HepG2 (cell line): ENCODE data around the gene TLE7. TPM values are rescaled to one million over a fixed set of nuclear protein-coding genes. Genes with fewer than 3 reads are reported as not detected.

Experiments used
- FOXA3 ChIP-seq: IDR thresholded peaks from 2 replicates; pipeline ENCODE4 v1.6.1; 2016; ENCODE audit warnings: missing genetic modification reagents, missing compliant biosample characterization
- GTF2F1 ChIP-seq: fragments of 150-350 bp; IDR thresholded peaks from 2 replicates; pipeline ENCODE4 v1.6.1; 2014; ENCODE audit warnings: low read length
- KDM6A ChIP-seq: IDR thresholded peaks from 2 replicates; pipeline ENCODE4 v1.6.1; 2016; ENCODE audit warnings: low read depth
- NR2F2 ChIP-seq: IDR thresholded peaks from 2 replicates; pipeline ENCODE4 v1.6.1; 2012; ENCODE audit warnings: low read depth, inconsistent platforms, borderline replicate concordance
- PHB2 ChIP-seq: fragments of 450-650 bp; IDR thresholded peaks from 2 replicates; pipeline ENCODE4 v1.6.1; 2018; ENCODE audit not compliant: partially characterized antibody
- PITX1 ChIP-seq: sonication (generic); formaldehyde crosslinking; IDR thresholded peaks from 2 replicates; pipeline ENCODE4 v1.5.1; 2020; ENCODE audit warnings: mild to moderate bottlenecking, missing genetic modification reagents
- SOX5 ChIP-seq: IDR thresholded peaks from 2 replicates; pipeline ENCODE4 v1.6.1; 2016; ENCODE audit warnings: borderline replicate concordance
- STAT5B ChIP-seq: sonication (generic); formaldehyde crosslinking; IDR thresholded peaks from 2 replicates; pipeline ENCODE4 v1.4.0; 2020; ENCODE audit warnings: missing genetic modification reagents
- TCF12 ChIP-seq, 2 experiments: fragments of 450-650 bp in 1 of 2; sonication (generic) in 1 of 2; formaldehyde crosslinking in 1 of 2; IDR thresholded peaks; 2 replicates each; pipeline versions ENCODE4 v1.6.1 to v1.8.0; 2017 to 2022; ENCODE audit warnings: antibody characterized with exemption in 1 of 2, mild to moderate bottlenecking in 1 of 2, missing genetic modification reagents in 1 of 2, moderate library complexity in 1 of 2
- TSC22D2 ChIP-seq: sonication (generic); formaldehyde crosslinking; IDR thresholded peaks from 2 replicates; pipeline ENCODE4 v1.5.1; 2020; ENCODE audit warnings: missing genetic modification reagents, mild to moderate bottlenecking, borderline replicate concordance
- YEATS4 ChIP-seq: sonication (generic); formaldehyde crosslinking; IDR thresholded peaks from 2 replicates; pipeline ENCODE4 v1.4.0; 2020; ENCODE audit warnings: missing genetic modification reagents, borderline replicate concordance
- ZNF331 ChIP-seq: sonication (generic); formaldehyde crosslinking; IDR thresholded peaks from 2 replicates; pipeline ENCODE4 v1.4.0; 2020; ENCODE audit warnings: missing genetic modification reagents
- ZNF569 ChIP-seq: sonication (generic); formaldehyde crosslinking; IDR thresholded peaks from 2 replicates; pipeline ENCODE4 v1.5.0; 2020; ENCODE audit warnings: mild to moderate bottlenecking, missing genetic modification reagents, moderate library complexity, borderline replicate concordance
- ZNF615 ChIP-seq: sonication (generic); formaldehyde crosslinking; IDR thresholded peaks from 2 replicates; pipeline ENCODE4 v1.5.0; 2020; ENCODE audit warnings: mild to moderate bottlenecking, missing genetic modification reagents, borderline replicate concordance
- ZNF660 ChIP-seq: sonication (generic); formaldehyde crosslinking; IDR thresholded peaks from 2 replicates; pipeline ENCODE4 v1.5.1; 2020; ENCODE audit warnings: mild to moderate bottlenecking, low read depth, missing genetic modification reagents, borderline replicate concordance
- ZNF709 ChIP-seq: sonication (generic); formaldehyde crosslinking; IDR thresholded peaks from 2 replicates; pipeline ENCODE4 v1.5.0; 2020; ENCODE audit warnings: mild to moderate bottlenecking, missing genetic modification reagents
- ZNF724P ChIP-seq: sonication (generic); formaldehyde crosslinking; IDR thresholded peaks from 2 replicates; pipeline ENCODE4 v1.8.0; 2022; ENCODE audit warnings: missing genetic modification reagents, borderline replicate concordance
- polyA plus RNA-seq, 8 experiments: library from polyadenylated mRNA; depleted of rRNA in 3 of 8; stranded (reverse) in 7 of 8; unstranded in 1 of 8; fragments of >200 nt; fragmentation: Illumina TruSeq in 4 of 8; extraction: Trizol in 4 of 8; gene quantifications; 2 replicates each; pipeline versions ENCODE4 v1.2.1 to v1.2.3, GENCODE V29; 2011 to 2016; ENCODE audit warnings: low read depth in 4 of 8, missing spikeins in 1 of 8, mixed read lengths in 1 of 8; ENCODE audit not compliant: insufficient read depth in 1 of 8
- total RNA-seq, 5 experiments: library from RNA; depleted of rRNA; stranded (reverse); fragments of >200 nt; fragmentation: Illumina TruSeq; extraction: Trizol; gene quantifications; 2 replicates each; pipeline ENCODE4 v1.2.3, GENCODE V29; 2016; ENCODE audit warnings: low read depth in 1 of 5
- TF ChIP-seq, protein P1 (sequence below): IDR thresholded peaks from 2 replicates; pipeline ENCODE4 v1.4.0; 2020; ENCODE audit warnings: mild to moderate bottlenecking, missing genetic modification reagents
- TF ChIP-seq, protein P2 (sequence below): IDR thresholded peaks from 2 replicates; pipeline ENCODE4 v1.6.1; 2016; ENCODE audit warnings: low read depth, missing genetic modification reagents, missing compliant biosample characterization
- TF ChIP-seq, protein P3 (sequence below): sonication (generic); formaldehyde crosslinking; conservative IDR thresholded peaks from 2 replicates; pipeline ENCODE4 v1.4.0; 2020; ENCODE audit warnings: missing genetic modification reagents

Gene TLE7
- total and polyA plus RNA-seq, 2 of the 13 experiments (the other 11 are each of a cell fraction or from before 2014, with no cell fraction given): not detected

DNA sequence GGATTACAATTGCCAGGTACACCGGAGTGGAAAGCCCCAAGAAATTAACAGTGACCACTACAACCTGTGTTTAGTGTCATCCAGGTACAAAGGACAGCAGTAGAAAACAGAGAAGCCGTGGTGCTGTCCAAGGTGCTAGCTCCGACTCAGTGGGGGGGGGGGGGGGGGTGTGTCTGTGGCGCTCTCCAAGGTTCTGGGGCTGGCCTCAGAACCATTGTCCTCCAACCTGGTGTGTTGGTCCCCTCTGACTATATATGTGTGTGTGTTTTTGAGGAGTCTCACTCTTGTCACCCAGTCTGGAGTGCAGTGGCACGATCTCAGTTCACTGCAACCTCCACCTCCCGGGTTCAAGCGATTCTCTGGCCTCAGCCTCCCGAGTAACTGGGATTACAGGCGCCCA, 26.0 kb upstream of the TLE7 start (continued):
- TF ChIP-seq, protein P1, sequence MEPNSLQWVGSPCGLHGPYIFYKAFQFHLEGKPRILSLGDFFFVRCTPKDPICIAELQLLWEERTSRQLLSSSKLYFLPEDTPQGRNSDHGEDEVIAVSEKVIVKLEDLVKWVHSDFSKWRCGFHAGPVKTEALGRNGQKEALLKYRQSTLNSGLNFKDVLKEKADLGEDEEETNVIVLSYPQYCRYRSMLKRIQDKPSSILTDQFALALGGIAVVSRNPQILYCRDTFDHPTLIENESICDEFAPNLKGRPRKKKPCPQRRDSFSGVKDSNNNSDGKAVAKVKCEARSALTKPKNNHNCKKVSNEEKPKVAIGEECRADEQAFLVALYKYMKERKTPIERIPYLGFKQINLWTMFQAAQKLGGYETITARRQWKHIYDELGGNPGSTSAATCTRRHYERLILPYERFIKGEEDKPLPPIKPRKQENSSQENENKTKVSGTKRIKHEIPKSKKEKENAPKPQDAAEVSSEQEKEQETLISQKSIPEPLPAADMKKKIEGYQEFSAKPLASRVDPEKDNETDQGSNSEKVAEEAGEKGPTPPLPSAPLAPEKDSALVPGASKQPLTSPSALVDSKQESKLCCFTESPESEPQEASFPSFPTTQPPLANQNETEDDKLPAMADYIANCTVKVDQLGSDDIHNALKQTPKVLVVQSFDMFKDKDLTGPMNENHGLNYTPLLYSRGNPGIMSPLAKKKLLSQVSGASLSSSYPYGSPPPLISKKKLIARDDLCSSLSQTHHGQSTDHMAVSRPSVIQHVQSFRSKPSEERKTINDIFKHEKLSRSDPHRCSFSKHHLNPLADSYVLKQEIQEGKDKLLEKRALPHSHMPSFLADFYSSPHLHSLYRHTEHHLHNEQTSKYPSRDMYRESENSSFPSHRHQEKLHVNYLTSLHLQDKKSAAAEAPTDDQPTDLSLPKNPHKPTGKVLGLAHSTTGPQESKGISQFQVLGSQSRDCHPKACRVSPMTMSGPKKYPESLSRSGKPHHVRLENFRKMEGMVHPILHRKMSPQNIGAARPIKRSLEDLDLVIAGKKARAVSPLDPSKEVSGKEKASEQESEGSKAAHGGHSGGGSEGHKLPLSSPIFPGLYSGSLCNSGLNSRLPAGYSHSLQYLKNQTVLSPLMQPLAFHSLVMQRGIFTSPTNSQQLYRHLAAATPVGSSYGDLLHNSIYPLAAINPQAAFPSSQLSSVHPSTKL (CRISPR knock-in tag): peak; percentile 78
- TF ChIP-seq ZNF615 (peak; percentile 93; the same call in 1 of the 2 replicates), FOXA3 (peak; percentile 45; the same call in 1 of the 2 replicates), STAT5B (CRISPR knock-in tag) (peak; percentile 98; the same call in 1 of the 2 replicates), ZNF660 (CRISPR knock-in tag) (no peak), ZNF709 (CRISPR knock-in tag) (peak; percentile 87; the same call in 1 of the 2 replicates), TCF12 (IDR thresholded peaks at IDR 0.05) (no peak), TCF12 (CRISPR knock-in tag; IDR thresholded peaks at IDR 0.05) (no peak), TSC22D2 (CRISPR knock-in tag) (peak; percentile 97), SOX5 (CRISPR knock-in tag) (peak; percentile 66; the same call in 1 of the 2 replicates), ZNF724P (0 out of 2 replicates have a peak, but pooled peaks have one; percentile 70), NR2F2 (no peak), YEATS4 (CRISPR knock-in tag) (0 out of 2 replicates have a peak, but pooled peaks have one; percentile 30), PHB2 (no peak), PITX1 (CRISPR knock-in tag) (peak; percentile 63; the same call in 1 of the 2 replicates), ZNF569 (CRISPR knock-in tag) (peak; percentile 73; the same call in 1 of the 2 replicates), ZNF331 (CRISPR knock-in tag) (peak; percentile 95), GTF2F1 (no peak), KDM6A (CRISPR knock-in tag) (0 out of 2 replicates have a peak, but pooled peaks have one; percentile 50)
- TF ChIP-seq, protein P2, sequence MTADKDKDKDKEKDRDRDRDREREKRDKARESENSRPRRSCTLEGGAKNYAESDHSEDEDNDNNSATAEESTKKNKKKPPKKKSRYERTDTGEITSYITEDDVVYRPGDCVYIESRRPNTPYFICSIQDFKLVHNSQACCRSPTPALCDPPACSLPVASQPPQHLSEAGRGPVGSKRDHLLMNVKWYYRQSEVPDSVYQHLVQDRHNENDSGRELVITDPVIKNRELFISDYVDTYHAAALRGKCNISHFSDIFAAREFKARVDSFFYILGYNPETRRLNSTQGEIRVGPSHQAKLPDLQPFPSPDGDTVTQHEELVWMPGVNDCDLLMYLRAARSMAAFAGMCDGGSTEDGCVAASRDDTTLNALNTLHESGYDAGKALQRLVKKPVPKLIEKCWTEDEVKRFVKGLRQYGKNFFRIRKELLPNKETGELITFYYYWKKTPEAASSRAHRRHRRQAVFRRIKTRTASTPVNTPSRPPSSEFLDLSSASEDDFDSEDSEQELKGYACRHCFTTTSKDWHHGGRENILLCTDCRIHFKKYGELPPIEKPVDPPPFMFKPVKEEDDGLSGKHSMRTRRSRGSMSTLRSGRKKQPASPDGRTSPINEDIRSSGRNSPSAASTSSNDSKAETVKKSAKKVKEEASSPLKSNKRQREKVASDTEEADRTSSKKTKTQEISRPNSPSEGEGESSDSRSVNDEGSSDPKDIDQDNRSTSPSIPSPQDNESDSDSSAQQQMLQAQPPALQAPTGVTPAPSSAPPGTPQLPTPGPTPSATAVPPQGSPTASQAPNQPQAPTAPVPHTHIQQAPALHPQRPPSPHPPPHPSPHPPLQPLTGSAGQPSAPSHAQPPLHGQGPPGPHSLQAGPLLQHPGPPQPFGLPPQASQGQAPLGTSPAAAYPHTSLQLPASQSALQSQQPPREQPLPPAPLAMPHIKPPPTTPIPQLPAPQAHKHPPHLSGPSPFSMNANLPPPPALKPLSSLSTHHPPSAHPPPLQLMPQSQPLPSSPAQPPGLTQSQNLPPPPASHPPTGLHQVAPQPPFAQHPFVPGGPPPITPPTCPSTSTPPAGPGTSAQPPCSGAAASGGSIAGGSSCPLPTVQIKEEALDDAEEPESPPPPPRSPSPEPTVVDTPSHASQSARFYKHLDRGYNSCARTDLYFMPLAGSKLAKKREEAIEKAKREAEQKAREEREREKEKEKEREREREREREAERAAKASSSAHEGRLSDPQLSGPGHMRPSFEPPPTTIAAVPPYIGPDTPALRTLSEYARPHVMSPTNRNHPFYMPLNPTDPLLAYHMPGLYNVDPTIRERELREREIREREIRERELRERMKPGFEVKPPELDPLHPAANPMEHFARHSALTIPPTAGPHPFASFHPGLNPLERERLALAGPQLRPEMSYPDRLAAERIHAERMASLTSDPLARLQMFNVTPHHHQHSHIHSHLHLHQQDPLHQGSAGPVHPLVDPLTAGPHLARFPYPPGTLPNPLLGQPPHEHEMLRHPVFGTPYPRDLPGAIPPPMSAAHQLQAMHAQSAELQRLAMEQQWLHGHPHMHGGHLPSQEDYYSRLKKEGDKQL (CRISPR knock-in tag): 0 out of 2 replicates have a peak, but pooled peaks have one; percentile 37
- TF ChIP-seq, protein P3, sequence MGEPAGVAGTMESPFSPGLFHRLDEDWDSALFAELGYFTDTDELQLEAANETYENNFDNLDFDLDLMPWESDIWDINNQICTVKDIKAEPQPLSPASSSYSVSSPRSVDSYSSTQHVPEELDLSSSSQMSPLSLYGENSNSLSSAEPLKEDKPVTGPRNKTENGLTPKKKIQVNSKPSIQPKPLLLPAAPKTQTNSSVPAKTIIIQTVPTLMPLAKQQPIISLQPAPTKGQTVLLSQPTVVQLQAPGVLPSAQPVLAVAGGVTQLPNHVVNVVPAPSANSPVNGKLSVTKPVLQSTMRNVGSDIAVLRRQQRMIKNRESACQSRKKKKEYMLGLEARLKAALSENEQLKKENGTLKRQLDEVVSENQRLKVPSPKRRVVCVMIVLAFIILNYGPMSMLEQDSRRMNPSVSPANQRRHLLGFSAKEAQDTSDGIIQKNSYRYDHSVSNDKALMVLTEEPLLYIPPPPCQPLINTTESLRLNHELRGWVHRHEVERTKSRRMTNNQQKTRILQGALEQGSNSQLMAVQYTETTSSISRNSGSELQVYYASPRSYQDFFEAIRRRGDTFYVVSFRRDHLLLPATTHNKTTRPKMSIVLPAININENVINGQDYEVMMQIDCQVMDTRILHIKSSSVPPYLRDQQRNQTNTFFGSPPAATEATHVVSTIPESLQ: peak; percentile 94
